Transverse colon (tissue), 4 donors: ENCODE results near the gene ZGRF1. TPM values are rescaled to one million over a fixed set of nuclear protein-coding genes. Genes with fewer than 3 reads are reported as not detected.
"Not testable (repeated sequence)": the region's sequence is repeated elsewhere in the genome, so short reads cannot be mapped to it uniquely, and the experiment has no call there.

Source experiments
- DNase-seq: peaks from one replicate; pipeline ENCODE4 v3.0.0-alpha.2; 2019
- H3K27ac ChIP-seq, 4 donors: fragments of 200-600 bp; sonication (generic); 2 replicates each; pipeline ENCODE4 v1.5.1; 2016 to 2018; ENCODE audit warnings: inconsistent platforms in 4 of 4
- H3K27me3 ChIP-seq: fragments of 200-600 bp; sonication (generic); 2 replicates; pipeline ENCODE4 v1.5.1; 2017; ENCODE audit warnings: inconsistent platforms
- H3K36me3 ChIP-seq, 4 donors: fragments of 200-600 bp; sonication (generic); 2 replicates each; pipeline ENCODE4 v1.5.1; 2017 to 2019; ENCODE audit warnings: inconsistent platforms in 4 of 4
- H3K4me1 ChIP-seq, 4 donors: fragments of 200-600 bp; sonication (generic); 2 replicates each; pipeline ENCODE4 v1.5.1; 2017 to 2020; ENCODE audit warnings: inconsistent platforms in 4 of 4
- H3K4me3 ChIP-seq, 4 donors: fragments of 200-600 bp; sonication (generic); 1 replicate in 1 of 4; 2 replicates in 3 of 4; pipeline versions ENCODE4 v1.5.1 to v1.6.1; 2017 to 2019; ENCODE audit warnings: inconsistent platforms in 4 of 4
- H3K9me3 ChIP-seq, 2 donors: fragments of 200-600 bp; sonication (generic); 2 replicates each; pipeline ENCODE4 v1.5.1; 2017 to 2019; ENCODE audit warnings: inconsistent platforms in 2 of 2
- EP300 ChIP-seq: sonication (generic); formaldehyde crosslinking; IDR thresholded peaks from one replicate; pipeline ENCODE4 v1.6.1; 2017; ENCODE audit warnings: antibody characterized with exemption, low read depth
- POLR2A ChIP-seq: fragments of 450-650 bp; IDR thresholded peaks from one replicate; pipeline ENCODE4 v1.6.1; 2016; ENCODE audit warnings: antibody characterized with exemption, mild to moderate bottlenecking, moderate library complexity
- POLR2AphosphoS5 ChIP-seq, 3 donors: sonication (generic); formaldehyde crosslinking; IDR thresholded peaks; one replicate each; pipeline ENCODE4 v1.6.1; 2016; ENCODE audit warnings: antibody characterized with exemption in 3 of 3
- WGBS, 2 donors: methylation state at CpG; one replicate each; pipeline ENCODE4 v1.1.5; 2018; ENCODE audit warnings: low coverage in 1 of 2; 5-methylcytosine and 5-hydroxymethylcytosine counted together
- in situ Hi-C, 4 donors: fragments of 200-750 bp; cut with MboI; loops; one replicate each; pipeline versions ENCODE4 v1.15.0 to v1.15.1; 2017; ENCODE audit warnings: low sequenced_read_pairs in 3 of 4, low pct_ligation_motif_present in 1 of 4, low pct_unique_long_range_greater_than_20kb in 1 of 4
- intact Hi-C: fragments of 100-400 bp; cut with DNase I; formaldehyde crosslinking; loops from one replicate; pipeline ENCODE4 v1.15.1; 2023; ENCODE audit warnings: low total_unique reads
- total RNA-seq, 4 donors: library from RNA; depleted of rRNA; stranded (reverse); fragments of >200 nt; gene quantifications; one replicate each; pipeline ENCODE4 v1.1.0, GENCODE V29; 2016
- TF ChIP-seq, protein P1 (sequence below), 5 experiments: fragments of 200-600 bp in 3 of 5; fragments of 450-650 bp in 2 of 5; sonication (generic) in 3 of 5; IDR thresholded peaks; 1 replicate in 2 of 5; 2 replicates in 3 of 5; pipeline ENCODE4 v1.5.1; 2016 to 2017; ENCODE audit warnings: antibody characterized with exemption in 5 of 5, inconsistent platforms in 3 of 5, mild to moderate bottlenecking in 2 of 5, moderate library complexity in 1 of 5

Gene ZGRF1
- total RNA-seq, 4 donors from 2014 or later = 0.75 to 7.3 (median 3.7) TPM

DNA sequence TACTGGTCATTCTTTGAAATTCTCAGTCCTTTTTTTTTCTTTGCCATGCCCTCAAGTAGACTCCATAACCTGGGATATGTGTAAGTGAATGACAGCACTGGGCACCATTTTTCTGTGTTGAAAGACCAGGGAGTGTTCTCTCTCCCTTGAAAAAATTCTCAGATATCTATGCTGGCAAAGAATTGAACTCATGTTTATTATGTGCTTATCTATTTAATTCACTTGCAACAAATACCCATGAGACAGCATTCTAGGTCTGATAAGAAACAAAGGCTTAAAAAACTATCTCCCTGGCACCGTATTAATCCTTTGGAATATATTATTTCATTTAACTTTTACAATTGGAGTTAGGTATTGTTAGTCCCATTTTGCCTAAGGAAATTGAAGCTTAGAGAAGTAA is 37.0 kb upstream of the ZGRF1 start:
- no peaks in the 10 kb centered on the region for H3K4me1 ChIP-seq
- in situ Hi-C loops (no loop called here), intact Hi-C loops (no loop called here)
- 50 to 57% methylated on average over 1 of the region's 1 CpG for WGBS, 2 donors
- no peaks in the 10 kb centered on the region for H3K9me3 ChIP-seq
- no peak overlapping the region for H3K27ac ChIP-seq
- no peak for DNase-seq
- H3K36me3 ChIP-seq = no peaks in the 10 kb centered on the region
- TF ChIP-seq POLR2AphosphoS5 (IDR thresholded peaks at IDR 0.05) (no peak), EP300 (no peak), POLR2A (no peak)
- TF ChIP-seq, protein P1, sequence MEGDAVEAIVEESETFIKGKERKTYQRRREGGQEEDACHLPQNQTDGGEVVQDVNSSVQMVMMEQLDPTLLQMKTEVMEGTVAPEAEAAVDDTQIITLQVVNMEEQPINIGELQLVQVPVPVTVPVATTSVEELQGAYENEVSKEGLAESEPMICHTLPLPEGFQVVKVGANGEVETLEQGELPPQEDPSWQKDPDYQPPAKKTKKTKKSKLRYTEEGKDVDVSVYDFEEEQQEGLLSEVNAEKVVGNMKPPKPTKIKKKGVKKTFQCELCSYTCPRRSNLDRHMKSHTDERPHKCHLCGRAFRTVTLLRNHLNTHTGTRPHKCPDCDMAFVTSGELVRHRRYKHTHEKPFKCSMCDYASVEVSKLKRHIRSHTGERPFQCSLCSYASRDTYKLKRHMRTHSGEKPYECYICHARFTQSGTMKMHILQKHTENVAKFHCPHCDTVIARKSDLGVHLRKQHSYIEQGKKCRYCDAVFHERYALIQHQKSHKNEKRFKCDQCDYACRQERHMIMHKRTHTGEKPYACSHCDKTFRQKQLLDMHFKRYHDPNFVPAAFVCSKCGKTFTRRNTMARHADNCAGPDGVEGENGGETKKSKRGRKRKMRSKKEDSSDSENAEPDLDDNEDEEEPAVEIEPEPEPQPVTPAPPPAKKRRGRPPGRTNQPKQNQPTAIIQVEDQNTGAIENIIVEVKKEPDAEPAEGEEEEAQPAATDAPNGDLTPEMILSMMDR (IDR thresholded peaks at IDR 0.05) = no peak
- H3K27me3 ChIP-seq = no peaks in the 10 kb centered on the region
- H3K4me3 ChIP-seq = no peak overlapping the region

DNA sequence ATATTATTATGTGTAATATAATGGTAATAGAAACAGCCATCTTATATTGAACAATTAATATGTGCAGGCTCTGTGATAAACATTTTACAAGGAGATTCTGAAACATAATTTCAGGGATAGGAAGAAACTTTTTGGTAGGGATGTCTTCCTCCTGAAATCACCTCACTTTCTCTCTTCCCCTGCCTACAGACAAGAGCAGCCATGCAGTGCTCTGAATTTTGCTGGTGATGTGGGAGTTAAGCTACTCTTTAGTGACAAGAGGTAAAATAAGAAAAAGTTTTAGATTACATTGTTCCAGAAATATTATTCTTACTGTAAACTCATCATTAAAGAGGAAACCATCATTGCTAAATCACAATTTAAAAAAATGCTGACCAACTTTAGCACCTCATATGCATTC is 36.4 kb upstream of the ZGRF1 start:
- Histone ChIP-seq H3K9me3 (no peaks in the 10 kb centered on the region), H3K4me3 (no peak overlapping the region), H3K36me3 (no peaks in the 10 kb centered on the region), H3K27ac (no peak overlapping the region), H3K4me1 (no peaks in the 10 kb centered on the region), H3K27me3 (no peaks in the 10 kb centered on the region)
- DNase-seq = no peak
- TF ChIP-seq, protein P1 (IDR thresholded peaks at IDR 0.05) = no peak
- TF ChIP-seq EP300 = no peak
- in situ Hi-C loops = no loop called here
- intact Hi-C loops = no loop called here

DNA sequence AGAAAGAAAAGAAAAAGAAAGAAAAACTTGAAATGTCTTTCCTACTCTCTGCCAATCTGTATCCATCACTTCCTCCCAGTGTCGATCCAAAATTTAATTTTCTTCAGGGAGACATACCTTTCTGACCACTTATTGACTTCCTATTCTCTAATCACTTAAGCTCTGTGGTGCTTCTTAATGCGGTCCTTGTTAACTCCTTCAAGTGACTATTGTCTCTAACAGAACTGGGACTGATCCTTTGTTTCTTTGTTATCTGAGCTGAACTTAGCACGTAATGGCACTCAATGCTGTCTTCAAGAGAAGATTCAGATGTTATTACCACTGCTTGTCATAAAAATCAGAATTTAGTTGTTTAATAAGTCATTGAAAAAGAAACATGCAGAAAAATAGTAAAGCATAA is 31.4 kb upstream of the ZGRF1 start:
- H3K36me3 ChIP-seq = no peaks in the 10 kb centered on the region
- in situ Hi-C loops = no loop called here
- no peaks in the 10 kb centered on the region for H3K9me3 ChIP-seq
- H3K4me3 ChIP-seq = no peak overlapping the region
- 94% methylated on average over 3 of the region's 3 CpGs for WGBS, 2 donors
- intact Hi-C loops = no loop called here
- no peaks in the 10 kb centered on the region for H3K27me3 ChIP-seq
- no peak overlapping the region for H3K27ac ChIP-seq
- TF ChIP-seq POLR2AphosphoS5 (IDR thresholded peaks at IDR 0.05) (no peak), EP300 (no peak), POLR2A (no peak)
- TF ChIP-seq, protein P1 (IDR thresholded peaks at IDR 0.05) = no peak
- H3K4me1 ChIP-seq = no peaks in the 10 kb centered on the region
- no peak for DNase-seq

DNA sequence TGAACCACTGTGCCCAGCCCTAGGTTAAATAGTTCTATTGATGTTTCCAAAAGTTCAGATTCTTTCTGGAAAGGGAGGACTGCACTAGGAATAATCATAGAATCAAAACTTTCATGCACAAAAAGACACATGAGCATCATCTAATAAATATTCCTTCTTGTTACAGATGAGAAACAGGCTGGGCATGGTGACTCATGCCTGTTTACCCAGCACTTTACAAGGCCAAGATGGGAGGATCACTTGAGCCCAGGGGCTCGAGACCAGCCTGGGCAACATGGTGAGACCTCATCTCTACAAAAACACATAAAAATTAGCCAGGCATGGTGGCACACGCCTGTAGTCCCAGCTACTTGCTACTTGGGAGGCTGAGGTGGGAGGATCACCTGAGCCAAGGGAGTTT is 27.9 kb upstream of the ZGRF1 start:
- in situ Hi-C loops = no loop called here
- no peak overlapping the region for H3K4me3 ChIP-seq
- TF ChIP-seq POLR2A = no peak
- no peaks in the 10 kb centered on the region for H3K4me1 ChIP-seq
- 79 to 88% methylated on average over 1 to 2 of the region's 2 CpGs for WGBS, 2 donors
- DNase-seq = no peak
- no peaks in the 10 kb centered on the region for H3K36me3 ChIP-seq
- no peaks in the 10 kb centered on the region for H3K9me3 ChIP-seq
- no peak overlapping the region for H3K27ac ChIP-seq
- no peaks in the 10 kb centered on the region for H3K27me3 ChIP-seq
- intact Hi-C loops = no loop called here

DNA sequence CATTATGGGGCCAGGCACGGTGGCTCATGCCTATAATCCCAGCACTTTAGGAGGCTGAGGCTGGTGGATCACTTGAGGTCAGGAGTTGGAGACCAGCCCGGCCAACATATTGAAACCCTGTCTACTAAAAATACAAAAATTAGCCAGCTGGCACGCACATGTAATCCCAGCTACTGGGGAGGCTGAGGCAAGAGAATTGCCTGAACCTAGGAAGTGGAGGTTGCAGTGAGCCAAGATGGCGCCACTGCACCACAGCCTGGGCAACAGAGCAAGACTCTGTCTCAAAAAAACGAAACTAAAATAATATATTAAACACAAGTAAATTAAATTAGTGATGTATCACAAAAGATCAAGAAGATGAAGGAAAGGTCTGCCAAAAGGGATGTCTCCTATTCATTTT is 19.4 kb upstream of the ZGRF1 start:
- in situ Hi-C loops = not testable (repeated sequence)

More for the DNA sequence above, 19.4 kb upstream of the ZGRF1 start:
- 77 to 92% methylated on average over 3 to 5 of the region's 5 CpGs for WGBS, 2 donors
- DNase-seq, intact Hi-C loops, H3K4me3 ChIP-seq, H3K27ac ChIP-seq, H3K27me3 ChIP-seq, H3K4me1 ChIP-seq, H3K9me3 ChIP-seq: not testable (repeated sequence)
- peaks cover 0 to 54% (median 27%) of the 10 kb centered on the region in 4 donors for H3K36me3 ChIP-seq
